ENCODE data around the gene MEAF6. TPM values are rescaled to one million over a fixed set of nuclear protein-coding genes. Genes with fewer than 3 reads are reported as not detected.

The MEAF6 gene
- polyA plus RNA-seq, 1 of the 3 experiments (the other 2 are of a cell fraction): 60.5 TPM

DNA sequence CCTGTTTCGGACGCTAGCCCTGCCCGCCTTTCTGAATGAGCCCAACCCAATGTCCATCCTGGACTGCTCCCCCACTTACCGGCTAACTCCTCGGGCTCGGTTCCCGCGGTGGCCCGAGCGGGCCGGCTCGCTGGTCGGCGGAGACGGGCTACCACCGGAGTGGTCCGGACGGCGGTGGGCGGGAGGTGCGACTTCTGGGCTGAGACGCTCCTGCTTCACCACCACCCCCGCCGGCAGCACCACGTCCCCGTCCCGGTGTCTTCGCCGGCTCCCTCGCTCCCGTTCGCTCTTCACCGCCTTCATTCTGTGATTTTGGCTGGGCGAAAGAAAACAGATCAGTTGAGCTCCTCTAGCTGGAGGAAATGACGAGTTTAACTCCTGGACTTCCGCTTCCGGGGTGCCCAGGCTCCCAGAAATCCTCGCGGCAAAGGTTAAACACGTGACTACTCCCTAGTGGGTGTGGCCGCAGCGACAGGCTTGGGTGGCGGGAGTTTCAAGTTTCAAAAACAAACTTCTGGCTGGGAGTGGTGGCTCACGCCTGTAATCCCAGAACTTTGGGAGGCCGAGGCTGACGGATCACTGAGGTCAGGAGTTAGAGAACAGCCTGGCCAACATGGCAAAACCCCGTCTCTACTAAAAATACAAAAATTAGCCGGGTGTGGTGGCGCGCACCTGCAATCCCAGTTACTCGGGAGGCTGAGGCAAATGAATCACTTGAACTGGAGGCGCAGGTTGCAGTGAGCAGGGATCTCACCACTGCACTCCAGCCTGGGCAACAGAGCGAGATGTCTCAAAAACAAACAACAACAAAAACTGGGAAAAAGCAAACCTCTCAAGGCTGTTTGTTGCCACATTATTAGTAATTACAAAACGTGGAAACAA, 39.6 kb upstream of the MEAF6 start, which contains the start of gene SNIP1:
Gene SNIP1, minus strand, starts transcription at position 367 of the 882 bp plus-strand sequence. Its CDS starts 64 bp downstream, at position 303.
- POLR2A ChIA-PET: no interaction called here
- H3F3A ChIP-seq (replicated peaks; ENCODE audit: insufficient read depth): peaks cover 12% of the 10 kb centered on the region
- peak; percentile 96 for DNase-seq
- H2AFZ ChIP-seq (ENCODE audit: low read depth): peak within 1 kb of the TSS; percentile 68; the same call in 1 of the 2 replicates
- no peaks in the 10 kb centered on the region for H3K9me3 ChIP-seq
- no peaks in the 10 kb centered on the region for H3K27me3 ChIP-seq (ENCODE audit: insufficient read depth)
- H3K9me2 ChIP-seq: no peaks in the 10 kb centered on the region
- H3K79me2 ChIP-seq (ENCODE audit: insufficient read depth): peaks cover 49% of the 10 kb centered on the region
- H3K27ac ChIP-seq (ENCODE audit: low read depth in 2 of 2, low read length in 1 of 2): peak within 1 kb of the TSS; percentile 61 to 85; a peak in 3 of 4 replicates
- peak within 1 kb of the TSS; percentile 94 for H3K9ac ChIP-seq
- H3K4me3 ChIP-seq (ENCODE audit: low read depth in 2 of 2, low read length in 1 of 2): peak within 1 kb of the TSS; percentile 91 to 95
- H3K4me1 ChIP-seq (ENCODE audit: control insufficient read depth in 1 of 2, insufficient read depth in 2 of 2, low read depth in 1 of 2, low read length in 1 of 2): peaks cover 10 to 23% of the 10 kb centered on the region in 2 experiments; a peak in 2 of 4 replicates
- peak within 1 kb of the TSS; percentile 84 for H3K4me2 ChIP-seq
- peaks cover 12% of the 10 kb centered on the region; the same call in 1 of the 2 replicates for H4K20me1 ChIP-seq (ENCODE audit: insufficient read depth)
- CTCF ChIA-PET: interaction anchor here (1.0 to 1.1 kb wide), 3 partner anchors 39 to 241 kb away, joined by 3 to 5 read pairs (median 4); no protein-coding TSS in a partner anchor
- WGBS (ENCODE audit: low lambda C conversion rate): 31% methylated on average over 22 of the region's 54 CpGs
- peaks cover 21 to 30% of the 10 kb centered on the region in 2 experiments for H3K36me3 ChIP-seq (replicated peaks in 1 of 2; ENCODE audit: control insufficient read depth in 1 of 2, insufficient read depth in 2 of 2, low read length in 1 of 2)
- no peak for TF ChIP-seq EZH2phosphoT487 (IDR thresholded peaks at IDR 0.05; ENCODE audit: borderline replicate concordance, low read depth)
- no peak for TF ChIP-seq SMC3 (IDR thresholded peaks at IDR 0.05; ENCODE audit: low read depth, low read length)
- TF ChIP-seq JUND (IDR thresholded peaks at IDR 0.05): no peak
- TF ChIP-seq TAF1 (IDR thresholded peaks at IDR 0.05; ENCODE audit: borderline replicate concordance, low read depth, low read length): peak; percentile 44; the same call in 1 of the 2 replicates
- TF ChIP-seq MXI1 (IDR thresholded peaks at IDR 0.05; ENCODE audit: low read depth, low read length): peak; percentile 80
- TF ChIP-seq RFX5 (IDR thresholded peaks at IDR 0.05; ENCODE audit: low read length): no peak
- peak; percentile 89 for TF ChIP-seq POLR2AphosphoS5 (IDR thresholded peaks at IDR 0.05; ENCODE audit: low read depth, low read length)
- no peak for TF ChIP-seq TEAD4 (IDR thresholded peaks at IDR 0.05; ENCODE audit: borderline replicate concordance, insufficient read depth)
- TF ChIP-seq NRF1 (IDR thresholded peaks at IDR 0.05; ENCODE audit: low read depth, low read length): no peak
- TF ChIP-seq, protein P1, sequence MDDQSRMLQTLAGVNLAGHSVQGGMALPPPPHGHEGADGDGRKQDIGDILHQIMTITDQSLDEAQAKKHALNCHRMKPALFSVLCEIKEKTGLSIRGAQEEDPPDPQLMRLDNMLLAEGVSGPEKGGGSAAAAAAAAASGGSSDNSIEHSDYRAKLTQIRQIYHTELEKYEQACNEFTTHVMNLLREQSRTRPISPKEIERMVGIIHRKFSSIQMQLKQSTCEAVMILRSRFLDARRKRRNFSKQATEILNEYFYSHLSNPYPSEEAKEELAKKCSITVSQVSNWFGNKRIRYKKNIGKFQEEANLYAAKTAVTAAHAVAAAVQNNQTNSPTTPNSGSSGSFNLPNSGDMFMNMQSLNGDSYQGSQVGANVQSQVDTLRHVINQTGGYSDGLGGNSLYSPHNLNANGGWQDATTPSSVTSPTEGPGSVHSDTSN (IDR thresholded peaks at IDR 0.05): no peak
- TF ChIP-seq, protein P2, sequence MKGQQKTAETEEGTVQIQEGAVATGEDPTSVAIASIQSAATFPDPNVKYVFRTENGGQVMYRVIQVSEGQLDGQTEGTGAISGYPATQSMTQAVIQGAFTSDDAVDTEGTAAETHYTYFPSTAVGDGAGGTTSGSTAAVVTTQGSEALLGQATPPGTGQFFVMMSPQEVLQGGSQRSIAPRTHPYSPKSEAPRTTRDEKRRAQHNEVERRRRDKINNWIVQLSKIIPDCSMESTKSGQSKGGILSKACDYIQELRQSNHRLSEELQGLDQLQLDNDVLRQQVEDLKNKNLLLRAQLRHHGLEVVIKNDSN (IDR thresholded peaks at IDR 0.05; ENCODE audit: borderline replicate concordance, low read depth): peak; percentile 94
- TF ChIP-seq RAD21 (IDR thresholded peaks at IDR 0.05; ENCODE audit: low read length): no peak
- no peak for TF ChIP-seq NFIC (IDR thresholded peaks at IDR 0.05; ENCODE audit: borderline replicate concordance)
- no peak for TF ChIP-seq EP300 (IDR thresholded peaks at IDR 0.05; ENCODE audit: borderline replicate concordance in 1 of 2, low read depth in 1 of 2, low read length in 1 of 2)
- peak; percentile 89; the same call in 1 of the 2 replicates for TF ChIP-seq FOXM1 (IDR thresholded peaks at IDR 0.05; ENCODE audit: low read depth)
- 0 out of 2 replicates have a peak, but pooled peaks have one; percentile 9 for TF ChIP-seq RCOR1 (IDR thresholded peaks at IDR 0.05; ENCODE audit: low read length)
- TF ChIP-seq SIN3A (IDR thresholded peaks at IDR 0.05; ENCODE audit: borderline replicate concordance, low read depth, low read length): peak; percentile 38; the same call in 1 of the 2 replicates
- TF ChIP-seq, protein P3, sequence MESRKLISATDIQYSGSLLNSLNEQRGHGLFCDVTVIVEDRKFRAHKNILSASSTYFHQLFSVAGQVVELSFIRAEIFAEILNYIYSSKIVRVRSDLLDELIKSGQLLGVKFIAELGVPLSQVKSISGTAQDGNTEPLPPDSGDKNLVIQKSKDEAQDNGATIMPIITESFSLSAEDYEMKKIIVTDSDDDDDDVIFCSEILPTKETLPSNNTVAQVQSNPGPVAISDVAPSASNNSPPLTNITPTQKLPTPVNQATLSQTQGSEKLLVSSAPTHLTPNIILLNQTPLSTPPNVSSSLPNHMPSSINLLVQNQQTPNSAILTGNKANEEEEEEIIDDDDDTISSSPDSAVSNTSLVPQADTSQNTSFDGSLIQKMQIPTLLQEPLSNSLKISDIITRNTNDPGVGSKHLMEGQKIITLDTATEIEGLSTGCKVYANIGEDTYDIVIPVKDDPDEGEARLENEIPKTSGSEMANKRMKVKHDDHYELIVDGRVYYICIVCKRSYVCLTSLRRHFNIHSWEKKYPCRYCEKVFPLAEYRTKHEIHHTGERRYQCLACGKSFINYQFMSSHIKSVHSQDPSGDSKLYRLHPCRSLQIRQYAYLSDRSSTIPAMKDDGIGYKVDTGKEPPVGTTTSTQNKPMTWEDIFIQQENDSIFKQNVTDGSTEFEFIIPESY (IDR thresholded peaks at IDR 0.05; ENCODE audit: borderline replicate concordance, low read depth): 0 out of 2 replicates have a peak, but pooled peaks have one; percentile 27
- TF ChIP-seq, protein P4, sequence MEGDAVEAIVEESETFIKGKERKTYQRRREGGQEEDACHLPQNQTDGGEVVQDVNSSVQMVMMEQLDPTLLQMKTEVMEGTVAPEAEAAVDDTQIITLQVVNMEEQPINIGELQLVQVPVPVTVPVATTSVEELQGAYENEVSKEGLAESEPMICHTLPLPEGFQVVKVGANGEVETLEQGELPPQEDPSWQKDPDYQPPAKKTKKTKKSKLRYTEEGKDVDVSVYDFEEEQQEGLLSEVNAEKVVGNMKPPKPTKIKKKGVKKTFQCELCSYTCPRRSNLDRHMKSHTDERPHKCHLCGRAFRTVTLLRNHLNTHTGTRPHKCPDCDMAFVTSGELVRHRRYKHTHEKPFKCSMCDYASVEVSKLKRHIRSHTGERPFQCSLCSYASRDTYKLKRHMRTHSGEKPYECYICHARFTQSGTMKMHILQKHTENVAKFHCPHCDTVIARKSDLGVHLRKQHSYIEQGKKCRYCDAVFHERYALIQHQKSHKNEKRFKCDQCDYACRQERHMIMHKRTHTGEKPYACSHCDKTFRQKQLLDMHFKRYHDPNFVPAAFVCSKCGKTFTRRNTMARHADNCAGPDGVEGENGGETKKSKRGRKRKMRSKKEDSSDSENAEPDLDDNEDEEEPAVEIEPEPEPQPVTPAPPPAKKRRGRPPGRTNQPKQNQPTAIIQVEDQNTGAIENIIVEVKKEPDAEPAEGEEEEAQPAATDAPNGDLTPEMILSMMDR (IDR thresholded peaks at IDR 0.05): no peak
- no peak for TF ChIP-seq YY1 (IDR thresholded peaks at IDR 0.05; ENCODE audit: low read depth)
- TF ChIP-seq GATA2 (CRISPR knock-in tag; IDR thresholded peaks at IDR 0.05): no peak
- peak; percentile 7; the same call in 1 of the 2 replicates for TF ChIP-seq TCF12 (IDR thresholded peaks at IDR 0.05)
- peak; percentile 85 for TF ChIP-seq CHD2 (IDR thresholded peaks at IDR 0.05; ENCODE audit: low read length, partially characterized antibody)
- no peak for TF ChIP-seq MEF2A (IDR thresholded peaks at IDR 0.05; ENCODE audit: borderline replicate concordance, low read depth)
- TF ChIP-seq FOXJ3 (CRISPR knock-in tag; IDR thresholded peaks at IDR 0.05): no peak

Measured in SK-N-SH (cell line).